Ovary (tissue), 3 donors: Measurements from ENCODE around the gene COPE.

Experiments
- POLR2A ChIP-seq: fragments of 450-650 bp; IDR thresholded peaks from one replicate; pipeline ENCODE4 v1.6.1; 2017; ENCODE audit warnings: antibody characterized with exemption, mild to moderate bottlenecking, moderate library complexity
- TF ChIP-seq, protein P1 (sequence below), 3 donors: fragments of 450-650 bp in 2 of 3; fragments of 200-600 bp in 1 of 3; IDR thresholded peaks; one replicate each; pipeline versions ENCODE4 v1.5.1 to v1.8.0; 2016 to 2022; ENCODE audit warnings: antibody characterized with exemption in 3 of 3, mild to moderate bottlenecking in 1 of 3
- donor health status: DM: no; HTN: no; CAD: no.

GRCh38 chr19:18948976-18949356 is 29.8 kb upstream of the COPE start:
- TF ChIP-seq, protein P1, sequence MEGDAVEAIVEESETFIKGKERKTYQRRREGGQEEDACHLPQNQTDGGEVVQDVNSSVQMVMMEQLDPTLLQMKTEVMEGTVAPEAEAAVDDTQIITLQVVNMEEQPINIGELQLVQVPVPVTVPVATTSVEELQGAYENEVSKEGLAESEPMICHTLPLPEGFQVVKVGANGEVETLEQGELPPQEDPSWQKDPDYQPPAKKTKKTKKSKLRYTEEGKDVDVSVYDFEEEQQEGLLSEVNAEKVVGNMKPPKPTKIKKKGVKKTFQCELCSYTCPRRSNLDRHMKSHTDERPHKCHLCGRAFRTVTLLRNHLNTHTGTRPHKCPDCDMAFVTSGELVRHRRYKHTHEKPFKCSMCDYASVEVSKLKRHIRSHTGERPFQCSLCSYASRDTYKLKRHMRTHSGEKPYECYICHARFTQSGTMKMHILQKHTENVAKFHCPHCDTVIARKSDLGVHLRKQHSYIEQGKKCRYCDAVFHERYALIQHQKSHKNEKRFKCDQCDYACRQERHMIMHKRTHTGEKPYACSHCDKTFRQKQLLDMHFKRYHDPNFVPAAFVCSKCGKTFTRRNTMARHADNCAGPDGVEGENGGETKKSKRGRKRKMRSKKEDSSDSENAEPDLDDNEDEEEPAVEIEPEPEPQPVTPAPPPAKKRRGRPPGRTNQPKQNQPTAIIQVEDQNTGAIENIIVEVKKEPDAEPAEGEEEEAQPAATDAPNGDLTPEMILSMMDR (IDR thresholded peaks at IDR 0.05) = no peak
- no peak for TF ChIP-seq POLR2A
